Neural progenitor cell (in vitro differentiated cells): ENCODE data around the gene ALDH1L1.

Experiments used
- CTCF ChIP-seq: fragments of 200-600 bp; sonication (generic); IDR thresholded peaks from 2 replicates; pipeline ENCODE4 v1.5.1; 2017; ENCODE audit warnings: antibody characterized with exemption, mild to moderate bottlenecking
- EZH2 ChIP-seq: fragments of 200-600 bp; sonication (generic); IDR thresholded peaks from 2 replicates; pipeline ENCODE4 v1.6.1; 2017; ENCODE audit warnings: antibody characterized with exemption, mild to moderate bottlenecking, moderate library complexity

DNA sequence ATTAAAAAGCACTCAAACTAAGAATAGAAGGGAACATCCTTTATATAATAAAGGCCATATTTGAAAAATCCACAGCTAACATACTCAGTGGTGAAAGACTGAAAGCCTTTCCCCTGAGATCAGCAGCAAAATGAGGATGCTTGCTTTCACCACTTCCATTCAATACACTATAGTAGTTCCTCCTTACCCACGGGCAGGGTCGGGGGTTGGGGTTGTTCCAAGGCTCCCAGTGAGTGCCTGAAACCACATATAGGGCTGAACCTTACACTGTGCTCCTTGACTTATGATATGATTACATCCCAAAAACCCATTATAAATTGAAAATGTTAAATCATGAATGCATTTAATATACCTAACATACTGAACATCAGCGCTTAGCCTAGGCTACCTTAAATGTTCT is 37.7 kb downstream of the ALDH1L1 start:
- no peak for TF ChIP-seq EZH2
- TF ChIP-seq CTCF: no peak
